ENCODE data around the gene ADAMTSL2. TPM values are rescaled to one million over a fixed set of nuclear protein-coding genes. Genes with fewer than 3 reads are reported as not detected.

Gene ADAMTSL2
- polyA plus RNA-seq, 6 donors from 2014 or later: not detected

DNA sequence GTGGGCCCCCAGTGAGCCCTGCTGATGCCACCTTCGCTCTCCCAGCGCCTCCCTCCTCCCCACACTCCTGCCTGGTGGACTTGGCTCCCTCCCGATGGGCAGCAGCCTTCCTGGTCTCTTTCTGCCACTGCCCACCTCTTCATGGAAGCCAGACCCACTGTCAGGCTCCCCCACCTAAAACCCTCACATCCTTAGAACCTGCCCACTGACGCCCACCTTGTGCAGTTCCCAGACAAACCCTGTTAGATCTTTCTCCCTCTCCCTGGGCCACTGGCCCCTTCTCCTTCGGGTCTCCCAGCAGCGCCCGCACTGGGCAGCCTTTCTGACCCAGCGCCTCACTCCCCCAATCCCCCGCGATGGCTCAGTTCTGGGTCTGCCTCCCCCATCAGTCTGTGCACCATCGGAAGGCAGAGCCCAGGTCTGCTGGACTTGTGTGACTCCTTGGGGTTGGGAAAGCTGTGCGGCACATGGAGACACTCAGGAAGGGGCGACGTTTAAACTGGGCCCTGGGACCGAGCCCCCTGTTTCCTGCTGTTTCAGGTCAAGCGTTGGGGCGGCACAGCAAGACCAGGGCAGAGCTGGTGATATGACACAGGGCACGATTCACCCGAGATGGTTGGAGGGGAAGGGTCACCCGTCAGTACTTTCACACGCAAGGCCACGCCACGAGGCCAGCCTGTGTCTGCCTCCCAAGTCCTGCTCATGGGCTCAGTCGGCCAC is 27.1 kb upstream of the ADAMTSL2 start:
- Mint-ChIP-seq H3K9me3 (peaks cover 3 to 17% (median 13%) of the 10 kb centered on the region in 7 donors), H3K27ac (no peak overlapping the region), H3K36me3 (peaks cover 0 to 4% of the 10 kb centered on the region in 2 donors), H3K27me3 (peaks cover 13 to 41% (median 21%) of the 10 kb centered on the region in 3 donors), H3K4me3 (no peak overlapping the region), H3K4me1 (peaks cover 0 to 6% (median 5%) of the 10 kb centered on the region in 3 donors)
- DNase-seq (no peak), ATAC-seq (ENCODE audit: low read depth in 2 of 2) (no peak)

GRCh38 chr9:133508046-133508445 is 26.5 kb upstream of the ADAMTSL2 start:
- no peak overlapping the region for H3K27ac Mint-ChIP-seq
- peaks cover 13 to 35% (median 16%) of the 10 kb centered on the region in 3 donors for H3K27me3 Mint-ChIP-seq
- H3K9me3 Mint-ChIP-seq: peaks cover 0 to 12% (median 8%) of the 10 kb centered on the region in 7 donors
- ATAC-seq (ENCODE audit: low read depth in 2 of 2) (no peak), DNase-seq (no peak)
- peaks cover 0 to 6% (median 5%) of the 10 kb centered on the region in 3 donors for H3K4me1 Mint-ChIP-seq
- H3K4me3 Mint-ChIP-seq: peak overlapping the region in 1 of 8 donors; percentile 23
- no peaks in the 10 kb centered on the region for H3K36me3 Mint-ChIP-seq

DNA sequence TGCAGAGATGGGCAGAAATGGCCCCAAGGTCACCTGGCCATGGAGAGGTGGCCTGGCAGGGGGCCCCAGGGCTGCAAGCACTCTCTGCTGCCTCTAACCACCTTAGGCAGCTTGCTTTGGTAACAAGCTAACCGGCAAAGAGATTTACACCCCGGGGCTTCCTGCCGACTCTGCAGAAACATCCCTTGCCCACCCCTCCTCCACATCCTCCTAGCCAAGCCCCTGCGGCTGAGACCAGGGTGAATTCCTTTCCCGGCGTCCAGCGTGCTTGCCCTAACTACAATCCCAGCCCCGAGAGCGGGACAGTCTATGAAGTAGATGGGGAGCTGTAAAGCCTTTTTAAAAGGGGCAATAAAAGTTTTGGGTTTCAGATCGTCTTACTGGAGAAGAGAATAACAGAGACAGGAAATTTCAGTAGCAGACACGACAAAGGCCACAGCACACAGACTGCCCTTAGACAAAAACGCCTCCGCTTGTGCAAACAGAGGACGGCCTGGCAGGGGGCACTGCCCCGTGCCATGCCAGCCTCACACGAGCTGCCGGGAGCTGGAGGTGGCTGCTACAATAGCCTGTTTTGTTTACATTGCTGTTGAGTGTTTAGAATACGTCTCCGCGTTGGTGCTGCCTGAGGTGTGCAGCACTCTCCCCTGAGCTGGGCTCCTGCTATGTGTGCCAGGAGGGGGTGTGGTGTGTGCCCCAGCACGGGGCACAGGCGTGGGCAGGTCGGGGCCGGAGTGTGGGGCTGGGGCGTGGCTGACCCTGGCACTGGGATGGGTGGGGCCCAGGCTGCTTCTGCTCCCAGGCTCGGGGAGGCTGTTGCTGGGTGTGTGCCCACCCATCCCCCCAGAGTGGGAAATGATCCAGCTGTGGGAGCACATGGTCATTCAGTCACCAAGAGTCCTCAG is 25.1 kb upstream of the ADAMTSL2 start:
- Mint-ChIP-seq H3K4me3 (peak overlapping the region in 1 of 8 donors; percentile 60), H3K27ac (no peak overlapping the region), H3K36me3 (no peaks in the 10 kb centered on the region), H3K9me3 (peaks cover 0 to 1% (median 0%) of the 10 kb centered on the region in 7 donors), H3K4me1 (peaks cover 0 to 6% (median 5%) of the 10 kb centered on the region in 3 donors), H3K27me3 (peaks cover 9 to 27% (median 9%) of the 10 kb centered on the region in 3 donors)
- no peak for ATAC-seq (ENCODE audit: low read depth in 2 of 2)
- no peak for DNase-seq

- Mint-ChIP-seq H3K27ac (no peak overlapping the region), H3K36me3 (no peaks in the 10 kb centered on the region), H3K27me3 (peaks cover 9 to 20% (median 9%) of the 10 kb centered on the region in 3 donors), H3K4me3 (no peak overlapping the region), H3K4me1 (peaks cover 0 to 6% (median 5%) of the 10 kb centered on the region in 3 donors), H3K9me3 (no peaks in the 10 kb centered on the region)
- DNase-seq (no peak), ATAC-seq (ENCODE audit: low read depth in 2 of 2) (no peak)
These were observed 23.5 kb upstream of the ADAMTSL2 start for GRCh38 chr9:133510926-133511505.

GRCh38 chr9:133511607-133512006 is 22.9 kb upstream of the ADAMTSL2 start:
- ATAC-seq (ENCODE audit: low read depth in 2 of 2) (no peak), DNase-seq (no peak)
- no peaks in the 10 kb centered on the region for H3K36me3 Mint-ChIP-seq
- H3K27ac Mint-ChIP-seq: no peak overlapping the region
- H3K4me3 Mint-ChIP-seq: no peak overlapping the region
- H3K4me1 Mint-ChIP-seq: peaks cover 0 to 6% (median 5%) of the 10 kb centered on the region in 3 donors
- no peaks in the 10 kb centered on the region for H3K9me3 Mint-ChIP-seq
- H3K27me3 Mint-ChIP-seq: peaks cover 9 to 20% (median 9%) of the 10 kb centered on the region in 3 donors

DNA sequence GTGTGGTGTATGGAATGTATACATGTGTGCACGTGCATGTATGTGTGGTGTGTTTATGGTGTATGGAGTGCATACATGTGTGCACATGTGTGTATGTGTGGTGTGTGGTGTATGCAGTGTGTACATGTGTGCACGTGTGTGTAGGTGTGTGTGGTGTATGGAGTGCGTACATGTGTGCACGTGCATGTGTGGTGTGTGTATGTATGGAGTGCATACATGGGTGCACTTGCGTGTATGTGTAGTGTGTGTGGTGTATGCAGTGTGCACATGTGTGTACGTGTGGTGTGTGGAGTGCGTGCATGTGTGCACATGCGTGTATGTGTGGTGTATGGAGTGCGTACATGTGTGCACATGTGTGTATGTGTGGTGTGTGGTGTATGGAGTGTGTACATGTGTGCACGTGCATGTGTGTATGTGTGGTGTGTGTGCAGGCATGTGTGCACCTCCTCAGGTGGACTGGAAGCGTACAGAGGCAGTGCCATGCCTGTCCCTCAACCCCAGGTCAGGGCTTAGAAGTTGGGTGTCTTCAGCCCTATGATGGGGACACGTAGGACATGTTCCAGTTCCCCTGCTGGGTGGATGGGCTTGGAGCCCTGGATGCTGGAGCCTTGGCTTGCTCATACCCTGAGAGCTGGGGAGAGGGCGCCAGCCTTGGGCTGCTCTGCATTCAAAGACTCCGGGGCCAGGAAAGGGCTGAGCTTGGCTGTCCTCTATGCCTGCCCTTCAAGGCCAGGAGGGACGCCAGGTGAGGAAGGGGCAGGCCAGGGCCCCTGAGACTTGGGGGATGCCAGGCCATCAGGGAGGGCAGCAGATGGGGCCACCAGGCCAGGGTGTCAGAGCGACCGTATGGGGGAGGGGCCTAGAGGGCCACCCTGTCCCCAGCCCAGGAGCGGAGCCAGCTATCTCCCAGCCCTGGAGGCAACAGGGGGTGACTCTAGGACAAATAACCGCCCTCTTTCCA is 22.0 kb upstream of the ADAMTSL2 start:
- H3K9me3 Mint-ChIP-seq: no peaks in the 10 kb centered on the region
- peaks cover 0 to 6% (median 5%) of the 10 kb centered on the region in 3 donors for H3K4me1 Mint-ChIP-seq
- no peak overlapping the region for H3K27ac Mint-ChIP-seq
- ATAC-seq (ENCODE audit: low read depth in 2 of 2) (no peak), DNase-seq (no peak)
- H3K27me3 Mint-ChIP-seq: peaks cover 2 to 14% (median 9%) of the 10 kb centered on the region in 3 donors
- H3K36me3 Mint-ChIP-seq: no peaks in the 10 kb centered on the region
- H3K4me3 Mint-ChIP-seq: no peak overlapping the region

DNA sequence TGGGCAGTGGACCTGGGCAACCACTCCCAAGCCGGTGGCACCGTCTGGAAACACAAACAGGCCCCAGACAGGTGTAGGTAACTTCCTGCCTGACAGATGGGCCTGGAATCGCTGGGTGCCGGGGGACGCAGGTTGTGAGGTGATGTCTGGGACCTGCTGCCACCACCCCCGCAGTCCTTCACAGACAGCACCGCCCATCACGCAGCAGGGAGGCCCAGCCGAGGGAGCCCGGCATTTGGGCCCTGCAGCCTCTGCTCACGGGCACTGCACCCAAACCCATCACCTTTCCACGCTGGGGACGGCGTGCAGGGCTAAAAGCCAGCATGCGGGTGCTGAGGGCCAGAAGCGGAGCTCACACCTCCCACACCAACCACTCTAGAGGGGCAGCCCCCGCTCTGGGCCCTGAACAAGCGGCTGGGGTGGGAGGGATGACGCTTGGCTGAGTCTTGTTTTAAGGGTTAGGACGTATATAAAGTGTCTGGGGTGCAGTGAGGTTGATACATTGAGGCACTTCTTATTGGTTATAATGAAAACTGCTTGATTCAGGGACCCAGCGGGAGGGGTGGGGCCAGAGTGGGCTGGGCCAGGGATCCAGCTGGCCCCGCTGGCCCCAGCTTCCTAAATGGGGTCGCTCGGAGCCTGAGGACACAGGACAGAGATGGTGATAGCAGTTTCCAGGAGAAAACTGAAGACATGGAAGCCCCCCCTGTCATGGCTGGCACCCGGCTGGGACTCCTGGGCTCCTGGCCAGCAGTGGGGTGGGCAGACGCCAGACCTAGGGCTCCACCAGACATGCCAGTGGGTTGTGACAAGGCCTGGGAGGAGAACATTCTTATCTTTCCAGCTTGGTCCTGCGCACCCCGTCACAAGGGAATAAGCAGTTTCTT is 21.0 kb upstream of the ADAMTSL2 start:
- ATAC-seq (ENCODE audit: low read depth in 2 of 2): no peak
- Mint-ChIP-seq H3K4me3 (no peak overlapping the region), H3K36me3 (no peaks in the 10 kb centered on the region), H3K9me3 (no peaks in the 10 kb centered on the region), H3K27ac (no peak overlapping the region), H3K27me3 (peaks cover 0 to 15% (median 7%) of the 10 kb centered on the region in 3 donors), H3K4me1 (peaks cover 0 to 6% (median 5%) of the 10 kb centered on the region in 3 donors)
- DNase-seq: no peak

DNA sequence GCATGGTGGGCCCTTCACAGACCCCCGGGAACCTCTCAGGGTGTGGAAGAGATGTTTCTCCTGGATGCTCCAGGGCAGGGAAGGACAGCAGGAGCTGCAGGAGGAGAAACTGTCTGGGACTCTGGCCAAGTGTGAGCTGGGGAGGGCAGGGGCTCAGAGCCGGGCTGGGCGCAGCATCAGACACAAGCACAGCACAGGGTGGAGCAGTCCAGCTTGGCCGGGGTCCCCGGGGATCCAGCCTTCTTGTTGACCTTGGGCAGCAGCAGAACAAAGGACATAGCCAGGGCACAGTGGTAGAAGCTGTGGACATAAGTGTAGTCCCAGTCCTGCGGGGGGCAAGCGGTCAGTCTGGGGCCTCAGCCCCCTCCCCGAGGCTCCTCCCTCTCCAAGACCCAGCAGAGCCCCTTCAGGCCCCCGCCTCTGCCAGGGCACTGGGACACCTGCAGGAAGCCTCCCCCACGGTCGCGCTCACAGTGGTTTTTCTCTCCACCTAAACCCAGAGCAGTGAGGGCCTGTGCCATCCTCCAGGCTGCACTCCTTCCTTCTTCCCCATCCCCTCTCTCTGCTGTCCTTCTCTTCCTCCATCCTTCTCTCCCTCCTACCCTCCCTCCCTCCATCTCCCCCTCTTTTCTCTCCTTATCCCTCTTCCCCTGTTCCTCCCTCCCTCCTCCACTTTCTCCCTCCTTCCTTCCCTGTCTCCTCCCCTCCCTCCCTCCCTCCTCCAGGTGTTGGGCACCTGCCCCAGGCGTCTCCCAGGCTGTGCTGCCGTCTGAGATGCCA is 19.9 kb upstream of the ADAMTSL2 start:
- Mint-ChIP-seq H3K9me3 (no peaks in the 10 kb centered on the region), H3K27me3 (peaks cover 0 to 14% (median 4%) of the 10 kb centered on the region in 3 donors), H3K4me1 (peaks cover 0 to under 1% (median under 1%) of the 10 kb centered on the region in 3 donors), H3K36me3 (no peaks in the 10 kb centered on the region), H3K27ac (peak overlapping the region in 1 of 6 donors; percentile 59), H3K4me3 (no peak overlapping the region)
- no peak for ATAC-seq (ENCODE audit: low read depth in 2 of 2)
- no peak for DNase-seq

- H3K27me3 Mint-ChIP-seq: peaks cover 0 to 13% (median 4%) of the 10 kb centered on the region in 3 donors
- no peaks in the 10 kb centered on the region for H3K9me3 Mint-ChIP-seq
- no peak overlapping the region for H3K4me3 Mint-ChIP-seq
- H3K36me3 Mint-ChIP-seq: no peaks in the 10 kb centered on the region
- ATAC-seq (ENCODE audit: low read depth in 2 of 2) (no peak), DNase-seq (no peak)
- H3K27ac Mint-ChIP-seq: no peak overlapping the region
- H3K4me1 Mint-ChIP-seq: no peaks in the 10 kb centered on the region
These were observed 19.3 kb upstream of the ADAMTSL2 start for GRCh38 chr9:133515240-133515610.

DNA sequence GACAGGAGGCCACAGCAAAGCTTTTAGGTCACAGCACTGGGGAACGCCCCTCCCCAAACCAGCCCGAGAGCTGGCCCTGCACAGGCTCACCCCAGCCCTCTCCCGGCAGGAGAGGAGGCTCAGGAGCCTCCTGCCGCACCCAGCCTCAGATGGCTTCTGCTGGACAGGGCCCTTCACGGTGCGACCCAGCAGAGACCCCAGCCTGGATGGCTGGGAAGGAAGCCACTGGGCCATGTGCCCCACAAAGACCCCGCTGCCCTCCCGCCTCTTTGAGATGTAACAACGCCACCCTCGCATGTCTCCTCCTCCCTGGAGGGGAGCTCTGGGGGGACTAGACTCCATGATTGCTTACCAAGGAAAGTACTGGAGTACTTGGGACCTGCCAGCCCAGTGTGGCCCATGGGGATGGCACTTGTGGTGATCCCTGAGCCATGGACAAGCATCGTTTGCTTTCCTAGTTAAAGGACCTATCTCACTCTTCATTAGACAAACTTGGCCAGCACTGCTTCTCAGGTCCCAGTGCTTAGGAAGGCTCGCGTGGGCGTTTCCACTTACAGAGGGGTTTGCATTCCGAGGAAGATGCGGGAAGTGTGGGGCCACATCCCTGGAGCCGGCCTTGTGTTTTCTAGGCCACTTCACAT is 18.8 kb upstream of the ADAMTSL2 start:
- DNase-seq (no peak), ATAC-seq (ENCODE audit: low read depth in 2 of 2) (no peak)
- H3K36me3 Mint-ChIP-seq: no peaks in the 10 kb centered on the region
- H3K4me3 Mint-ChIP-seq: no peak overlapping the region
- no peaks in the 10 kb centered on the region for H3K4me1 Mint-ChIP-seq
- peaks cover 0 to 13% (median 4%) of the 10 kb centered on the region in 3 donors for H3K27me3 Mint-ChIP-seq
- peak overlapping the region in 1 of 6 donors; percentile 58 for H3K27ac Mint-ChIP-seq
- no peaks in the 10 kb centered on the region for H3K9me3 Mint-ChIP-seq

Measured in naive B cell (primary cell).